Fibroblast of mammary gland (primary cell): ENCODE data around the gene NCL.
"Not testable (repeated sequence)": the region's sequence is repeated elsewhere in the genome, so short reads cannot be mapped to it uniquely, and the experiment has no call there.

Experiments
- DNase-seq: peaks from one replicate; pipeline ENCODE4 v3.0.0-alpha.2; 2010; ENCODE audit warnings: low read depth
- H3K4me3 ChIP-seq: 2 replicates; pipeline ENCODE4 v1.5.1; 2011; ENCODE audit warnings: low read depth, mild to moderate bottlenecking, low read length, moderate library complexity; ENCODE audit not compliant: control insufficient read depth
- CTCF ChIP-seq: conservative IDR thresholded peaks from 2 replicates; pipeline ENCODE4 v1.5.1; 2011; ENCODE audit warnings: low read depth, low read length, inconsistent platforms; ENCODE audit not compliant: control insufficient read depth, insufficient read depth

Gene NCL

DNA sequence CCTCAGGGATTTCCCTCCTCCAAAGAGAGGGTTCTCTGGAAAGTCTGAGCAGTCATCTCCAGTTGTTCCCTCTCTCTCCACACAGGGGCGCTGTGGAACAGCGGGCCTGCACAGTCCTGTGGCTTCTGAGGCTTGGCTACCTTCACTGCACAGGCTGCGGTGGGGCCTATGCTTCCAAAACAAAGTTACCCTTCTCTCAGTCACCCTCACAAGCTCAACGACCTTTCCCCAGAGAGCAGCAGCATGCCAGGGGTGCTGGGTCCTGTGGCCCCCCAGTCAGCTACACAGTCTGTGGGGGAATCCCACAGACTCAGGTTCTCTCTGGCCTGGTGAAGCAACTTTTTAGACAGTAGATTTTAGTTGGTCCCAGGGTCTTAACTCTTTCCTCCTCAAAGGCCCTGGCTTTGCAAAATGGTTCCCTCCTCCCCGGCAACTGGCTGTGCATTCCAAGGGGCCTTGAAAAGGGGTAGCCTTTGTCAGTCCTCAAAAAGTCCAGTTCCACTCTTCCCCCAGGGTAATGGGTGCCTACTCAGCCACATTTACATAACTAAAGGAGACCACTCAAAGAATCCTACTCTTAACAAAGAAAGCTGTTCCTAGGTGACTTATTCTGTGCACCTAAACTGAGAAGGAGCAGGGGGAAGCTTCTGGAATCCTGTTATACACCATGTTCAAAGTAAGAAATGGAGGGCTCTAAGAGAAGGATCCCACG lies 53.8 kb downstream of the NCL start:
- peak; percentile 43 for TF ChIP-seq CTCF
- no peak for DNase-seq
- no peak overlapping the region for H3K4me3 ChIP-seq

GRCh38 chr2:231409776-231410175 lies 54.5 kb downstream of the NCL start:
- no peak overlapping the region for H3K4me3 ChIP-seq
- no peak for TF ChIP-seq CTCF
- no peak for DNase-seq

- not testable (repeated sequence) for DNase-seq
These were observed 56.0 kb downstream of the NCL start for GRCh38 chr2:231408304-231408703.

DNA sequence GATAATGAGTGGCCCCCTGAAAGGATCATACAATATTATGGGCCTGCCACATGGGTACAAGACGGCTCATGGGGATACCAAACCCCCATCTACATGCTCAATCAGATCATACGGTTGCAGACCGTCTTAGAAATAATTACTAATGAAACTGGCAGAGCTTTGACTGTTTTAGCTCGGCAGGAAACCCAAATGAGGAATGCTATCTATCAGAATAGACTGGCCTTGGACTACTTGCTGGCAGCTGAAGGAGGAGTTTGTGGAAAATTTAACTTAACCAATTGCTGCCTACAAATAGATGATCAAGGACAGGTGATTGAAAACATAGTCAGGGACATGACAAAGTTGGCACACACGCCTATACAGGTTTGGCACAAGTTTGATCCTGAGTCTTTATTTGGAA lies 56.6 kb downstream of the NCL start:
- not testable (repeated sequence) for DNase-seq, H3K4me3 ChIP-seq

More at GRCh38 chr2:231408304-231408703, 56.0 kb downstream of the NCL start:
- H3K4me3 ChIP-seq, result not testable (repeated sequence)

- DNase-seq, H3K4me3 ChIP-seq: not testable (repeated sequence)
- TF ChIP-seq CTCF, result peak; percentile 30
These were observed 58.5 kb downstream of the NCL start for GRCh38 chr2:231405601-231406367.

DNA sequence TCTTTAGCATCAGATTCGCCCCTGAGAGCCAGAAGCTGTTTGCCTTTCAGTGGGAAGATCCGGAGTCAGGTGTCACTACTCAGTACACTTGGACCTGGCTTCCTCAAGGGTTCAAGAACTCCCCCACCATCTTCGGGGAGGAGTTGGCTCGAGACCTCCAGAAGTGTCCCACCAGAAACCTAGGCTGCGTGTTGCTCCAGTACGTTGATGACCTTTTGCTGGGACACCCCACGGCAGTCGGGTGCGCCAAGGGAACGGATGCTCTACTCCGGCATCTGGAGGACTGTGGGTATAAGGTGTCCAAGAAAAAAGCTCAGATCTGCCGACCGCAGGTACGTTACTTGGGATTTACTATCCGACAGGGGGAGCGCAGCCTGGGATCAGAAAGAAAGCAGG lies 60.1 kb downstream of the NCL start:
- DNase-seq, H3K4me3 ChIP-seq: not testable (repeated sequence)
